ENCODE results near the gene ARMC2. TPM values are rescaled to one million over a fixed set of nuclear protein-coding genes. Genes with fewer than 3 reads are reported as not detected.
A peak's percentile ranks its signal among the peaks of the same experiment; 100 is the strongest.

Gene ARMC2
- total and polyA plus RNA-seq, 2 experiments from 2014 or later = 0.97 to 4.4 TPM

DNA sequence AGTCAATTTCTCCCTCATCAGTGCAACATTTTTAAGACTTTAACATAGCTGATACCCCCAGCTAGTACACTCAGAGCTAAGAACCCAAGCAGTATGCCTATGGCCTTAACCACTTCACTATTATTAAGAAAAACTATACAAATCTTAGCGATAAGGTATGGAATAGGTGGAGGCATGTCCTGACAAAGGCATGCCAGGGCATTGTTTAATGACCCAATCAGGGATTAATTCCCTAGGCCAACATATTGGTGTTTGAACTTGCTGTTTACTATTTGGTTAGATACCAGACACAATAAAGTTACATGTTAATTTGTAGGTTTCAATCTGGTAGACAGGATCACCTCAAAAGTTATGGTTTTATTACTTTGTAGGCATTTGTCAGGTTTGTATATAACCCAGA is 93.1 kb downstream of the ARMC2 start:
- in situ Hi-C loops (cut with MboI) = no loop called here
- H3K9ac ChIP-seq = no peak overlapping the region
- peaks cover 25% of the 10 kb centered on the region for H3K4me1 ChIP-seq (ENCODE audit: insufficient read depth)
- no peaks in the 10 kb centered on the region for H3K27me3 ChIP-seq (replicated peaks; ENCODE audit: insufficient read depth)
- H3K27ac ChIP-seq = no peak overlapping the region
- TF ChIP-seq EZH2phosphoT487 (IDR thresholded peaks at IDR 0.05; ENCODE audit: insufficient read depth, low read depth) (no peak), EZH2 (IDR thresholded peaks at IDR 0.05; ENCODE audit: insufficient read depth, poor library complexity, severe bottlenecking) (no peak)
- WGBS, 2 experiments (ENCODE audit: low coverage in 1 of 2, low lambda C conversion rate in 2 of 2, missing lambda C conversion rate in 2 of 2) = 97 to 100% methylated on average over 1 of the region's 1 CpG
- no peaks in the 10 kb centered on the region for H3K79me2 ChIP-seq (ENCODE audit: insufficient read depth)
- H2AFZ ChIP-seq = no peak overlapping the region
- no peaks in the 10 kb centered on the region for H3K9me3 ChIP-seq (ENCODE audit: low read depth)
- peaks cover 28% of the 10 kb centered on the region for H3F3A ChIP-seq (ENCODE audit: insufficient read depth)
- no peaks in the 10 kb centered on the region for H3K9me2 ChIP-seq (ENCODE audit: insufficient read depth)
- no peaks in the 10 kb centered on the region for H4K20me1 ChIP-seq (ENCODE audit: insufficient read depth)
- DNase-seq = no peak
- H3K4me2 ChIP-seq (ENCODE audit: unreplicated experiment) = no peak overlapping the region
- H3K36me3 ChIP-seq (ENCODE audit: low read depth) = no peaks in the 10 kb centered on the region
- H3K4me3 ChIP-seq = no peak overlapping the region

DNA sequence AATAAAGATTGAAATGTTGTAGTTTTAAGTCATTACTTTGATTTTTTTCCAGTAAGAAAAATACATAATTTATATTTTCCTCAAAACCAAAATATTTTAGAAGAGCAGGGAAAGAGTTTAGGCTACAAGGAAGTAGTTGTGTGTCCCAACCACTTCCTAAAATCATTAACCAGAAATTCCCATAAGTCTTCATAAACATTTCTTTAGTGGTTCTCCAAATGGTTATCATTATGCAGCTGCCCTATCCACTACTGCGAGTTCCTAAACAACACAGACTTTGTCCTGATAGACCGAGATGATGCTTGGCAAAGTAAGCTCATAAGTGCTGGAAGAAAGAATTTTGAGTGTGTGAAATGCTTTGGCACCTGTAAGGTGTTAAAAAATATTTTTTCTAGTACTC is 93.6 kb downstream of the ARMC2 start:
- H3K4me2 ChIP-seq (ENCODE audit: unreplicated experiment) = no peak overlapping the region
- in situ Hi-C loops (cut with MboI) = no loop called here
- H4K20me1 ChIP-seq (ENCODE audit: insufficient read depth) = no peaks in the 10 kb centered on the region
- no peaks in the 10 kb centered on the region for H3K9me2 ChIP-seq (ENCODE audit: insufficient read depth)
- peaks cover 31% of the 10 kb centered on the region for H3K4me1 ChIP-seq (ENCODE audit: insufficient read depth)
- no peaks in the 10 kb centered on the region for H3K36me3 ChIP-seq (ENCODE audit: low read depth)
- WGBS, 2 experiments (ENCODE audit: low coverage in 1 of 2, low lambda C conversion rate in 2 of 2, missing lambda C conversion rate in 2 of 2) = 93% methylated on average over 2 of the region's 2 CpGs
- DNase-seq = no peak
- H3K27me3 ChIP-seq (replicated peaks; ENCODE audit: insufficient read depth) = no peaks in the 10 kb centered on the region
- no peak overlapping the region for H3K4me3 ChIP-seq
- H3K9ac ChIP-seq = no peak overlapping the region
- H3K27ac ChIP-seq = no peak overlapping the region
- peaks cover 33% of the 10 kb centered on the region for H3F3A ChIP-seq (ENCODE audit: insufficient read depth)
- H2AFZ ChIP-seq = no peak overlapping the region
- H3K9me3 ChIP-seq (ENCODE audit: low read depth) = no peaks in the 10 kb centered on the region
- no peak for TF ChIP-seq EZH2phosphoT487 (IDR thresholded peaks at IDR 0.05; ENCODE audit: insufficient read depth, low read depth)
- TF ChIP-seq EZH2 (IDR thresholded peaks at IDR 0.05; ENCODE audit: insufficient read depth, poor library complexity, severe bottlenecking) = no peak
- H3K79me2 ChIP-seq (ENCODE audit: insufficient read depth) = no peaks in the 10 kb centered on the region

GRCh38 chr6:108942556-108943492 is 94.6 kb downstream of the ARMC2 start:
- Histone ChIP-seq H3K79me2 (ENCODE audit: insufficient read depth) (no peaks in the 10 kb centered on the region), H3K4me2 (ENCODE audit: unreplicated experiment) (no peak overlapping the region), H3K4me3 (no peak overlapping the region), H3F3A (ENCODE audit: insufficient read depth) (peaks cover 35% of the 10 kb centered on the region), H3K9ac (no peak overlapping the region), H4K20me1 (ENCODE audit: insufficient read depth) (no peaks in the 10 kb centered on the region), H3K4me1 (ENCODE audit: insufficient read depth) (peaks cover 38% of the 10 kb centered on the region), H3K9me2 (ENCODE audit: insufficient read depth) (no peaks in the 10 kb centered on the region), H3K36me3 (ENCODE audit: low read depth) (no peaks in the 10 kb centered on the region), H3K27me3 (replicated peaks; ENCODE audit: insufficient read depth) (no peaks in the 10 kb centered on the region), H2AFZ (no peak overlapping the region), H3K9me3 (ENCODE audit: low read depth) (no peaks in the 10 kb centered on the region), H3K27ac (no peak overlapping the region)
- in situ Hi-C loops (cut with MboI) = no loop called here
- TF ChIP-seq EZH2phosphoT487 (IDR thresholded peaks at IDR 0.05; ENCODE audit: insufficient read depth, low read depth) = no peak
- TF ChIP-seq EZH2 (IDR thresholded peaks at IDR 0.05; ENCODE audit: insufficient read depth, poor library complexity, severe bottlenecking) = no peak
- WGBS, 2 experiments (ENCODE audit: low coverage in 1 of 2, low lambda C conversion rate in 2 of 2, missing lambda C conversion rate in 2 of 2) = 97 to 98% methylated on average over 9 of the region's 9 CpGs
- no peak for DNase-seq

GRCh38 chr6:108944071-108944470 is 95.8 kb downstream of the ARMC2 start:
- DNase-seq = no peak
- no peak for TF ChIP-seq EZH2 (IDR thresholded peaks at IDR 0.05; ENCODE audit: insufficient read depth, poor library complexity, severe bottlenecking)
- no peak for TF ChIP-seq EZH2phosphoT487 (IDR thresholded peaks at IDR 0.05; ENCODE audit: insufficient read depth, low read depth)
- peak overlapping the region; percentile 100 for H3K27ac ChIP-seq

More at GRCh38 chr6:108944071-108944470, 95.8 kb downstream of the ARMC2 start:
- Histone ChIP-seq H3K4me3 (peak overlapping the region; percentile 68; the same call in 1 of the 2 replicates), H3K9me2 (ENCODE audit: insufficient read depth) (no peaks in the 10 kb centered on the region), H3F3A (ENCODE audit: insufficient read depth) (peaks cover 35% of the 10 kb centered on the region), H3K9me3 (ENCODE audit: low read depth) (no peaks in the 10 kb centered on the region), H2AFZ (peak overlapping the region; percentile 72), H3K27me3 (replicated peaks; ENCODE audit: insufficient read depth) (no peaks in the 10 kb centered on the region), H3K4me1 (ENCODE audit: insufficient read depth) (peaks cover 42% of the 10 kb centered on the region), H3K4me2 (ENCODE audit: unreplicated experiment) (peak overlapping the region; percentile 91), H3K79me2 (ENCODE audit: insufficient read depth) (no peaks in the 10 kb centered on the region), H3K36me3 (ENCODE audit: low read depth) (no peaks in the 10 kb centered on the region), H3K9ac (peak overlapping the region; percentile 94), H4K20me1 (ENCODE audit: insufficient read depth) (no peaks in the 10 kb centered on the region)
- WGBS, 2 experiments (ENCODE audit: low coverage in 1 of 2, low lambda C conversion rate in 2 of 2, missing lambda C conversion rate in 2 of 2) = 40 to 62% methylated on average over 1 of the region's 1 CpG
- in situ Hi-C loops (cut with MboI) = no loop called here

Data from GM23248 (cell line).